Ishikawa (cell line): ENCODE results near the gene GRIK5.

Experiments
- EP300 ChIP-seq: IDR thresholded peaks from 2 replicates; pipeline ENCODE4 v1.6.1; 2012; ENCODE audit warnings: borderline replicate concordance
- FOXM1 ChIP-seq: IDR thresholded peaks from 2 replicates; pipeline ENCODE4 v1.6.1; 2012; ENCODE audit warnings: low read depth, borderline replicate concordance
- RAD21 ChIP-seq: IDR thresholded peaks from 2 replicates; pipeline ENCODE4 v1.6.1; 2012; ENCODE audit warnings: low read depth
- TCF12 ChIP-seq: IDR thresholded peaks from 2 replicates; pipeline ENCODE4 v1.6.1; 2012; ENCODE audit warnings: low read depth
- TF ChIP-seq, protein P1 (sequence below): IDR thresholded peaks from 2 replicates; pipeline ENCODE4 v1.6.1; 2012; ENCODE audit warnings: low read depth, mild to moderate bottlenecking
- TF ChIP-seq, protein P2 (sequence below): IDR thresholded peaks from 2 replicates; pipeline ENCODE4 v1.6.1; 2012

DNA sequence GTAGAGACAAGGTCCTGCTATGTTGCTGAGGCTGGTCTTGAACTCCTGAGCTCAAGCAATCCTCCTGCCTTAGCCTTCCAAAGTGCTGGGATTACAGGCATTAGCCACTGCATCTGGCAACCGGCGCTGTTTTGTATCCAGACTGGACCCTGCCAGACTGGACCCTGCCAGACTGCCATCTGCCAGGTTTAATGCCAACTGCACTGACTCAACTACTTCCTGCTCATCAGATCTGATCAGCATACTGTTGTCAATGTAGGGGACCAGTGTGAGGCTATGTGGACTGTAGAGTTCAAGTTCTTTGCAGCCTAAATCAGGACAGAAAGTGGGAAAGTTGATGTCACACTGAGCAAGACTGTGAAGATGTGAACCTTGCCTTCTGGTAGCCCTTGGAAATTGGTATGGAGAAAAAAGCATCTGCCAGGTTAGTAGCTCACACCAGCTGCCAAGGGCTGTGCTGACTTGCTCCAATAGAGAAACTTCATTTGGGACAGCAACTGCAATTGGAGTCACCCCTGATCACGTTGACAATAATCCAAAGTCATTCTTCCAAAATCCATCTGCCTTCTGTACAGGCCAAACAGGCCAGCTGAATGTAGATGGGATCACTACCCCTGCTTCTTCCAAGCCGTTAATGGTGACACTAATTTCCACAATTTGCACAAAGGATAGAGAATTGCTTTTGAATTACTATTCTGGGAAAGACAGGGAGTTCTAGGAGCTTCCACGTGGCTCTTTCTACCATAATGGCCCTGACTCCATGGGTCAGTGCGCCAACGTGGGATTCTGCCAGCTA lies 39.2 kb downstream of the GRIK5 start:
- TF ChIP-seq EP300 = no peak
- TF ChIP-seq FOXM1 = no peak
- TF ChIP-seq RAD21 = no peak
- no peak for TF ChIP-seq TCF12
- TF ChIP-seq, protein P1, sequence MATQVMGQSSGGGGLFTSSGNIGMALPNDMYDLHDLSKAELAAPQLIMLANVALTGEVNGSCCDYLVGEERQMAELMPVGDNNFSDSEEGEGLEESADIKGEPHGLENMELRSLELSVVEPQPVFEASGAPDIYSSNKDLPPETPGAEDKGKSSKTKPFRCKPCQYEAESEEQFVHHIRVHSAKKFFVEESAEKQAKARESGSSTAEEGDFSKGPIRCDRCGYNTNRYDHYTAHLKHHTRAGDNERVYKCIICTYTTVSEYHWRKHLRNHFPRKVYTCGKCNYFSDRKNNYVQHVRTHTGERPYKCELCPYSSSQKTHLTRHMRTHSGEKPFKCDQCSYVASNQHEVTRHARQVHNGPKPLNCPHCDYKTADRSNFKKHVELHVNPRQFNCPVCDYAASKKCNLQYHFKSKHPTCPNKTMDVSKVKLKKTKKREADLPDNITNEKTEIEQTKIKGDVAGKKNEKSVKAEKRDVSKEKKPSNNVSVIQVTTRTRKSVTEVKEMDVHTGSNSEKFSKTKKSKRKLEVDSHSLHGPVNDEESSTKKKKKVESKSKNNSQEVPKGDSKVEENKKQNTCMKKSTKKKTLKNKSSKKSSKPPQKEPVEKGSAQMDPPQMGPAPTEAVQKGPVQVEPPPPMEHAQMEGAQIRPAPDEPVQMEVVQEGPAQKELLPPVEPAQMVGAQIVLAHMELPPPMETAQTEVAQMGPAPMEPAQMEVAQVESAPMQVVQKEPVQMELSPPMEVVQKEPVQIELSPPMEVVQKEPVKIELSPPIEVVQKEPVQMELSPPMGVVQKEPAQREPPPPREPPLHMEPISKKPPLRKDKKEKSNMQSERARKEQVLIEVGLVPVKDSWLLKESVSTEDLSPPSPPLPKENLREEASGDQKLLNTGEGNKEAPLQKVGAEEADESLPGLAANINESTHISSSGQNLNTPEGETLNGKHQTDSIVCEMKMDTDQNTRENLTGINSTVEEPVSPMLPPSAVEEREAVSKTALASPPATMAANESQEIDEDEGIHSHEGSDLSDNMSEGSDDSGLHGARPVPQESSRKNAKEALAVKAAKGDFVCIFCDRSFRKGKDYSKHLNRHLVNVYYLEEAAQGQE = no peak
- TF ChIP-seq, protein P2, sequence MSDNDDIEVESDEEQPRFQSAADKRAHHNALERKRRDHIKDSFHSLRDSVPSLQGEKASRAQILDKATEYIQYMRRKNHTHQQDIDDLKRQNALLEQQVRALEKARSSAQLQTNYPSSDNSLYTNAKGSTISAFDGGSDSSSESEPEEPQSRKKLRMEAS = no peak
